Spleen (tissue), 7 donors: ENCODE results near the gene INTS12.

Source experiments
- CTCF ChIP-seq, 11 experiments: fragments of 200-600 bp in 7 of 11; fragments of 450-650 bp in 4 of 11; sonication (generic) in 4 of 11; IDR thresholded peaks in 8 of 11; conservative IDR thresholded peaks in 3 of 11; 1 replicate in 7 of 11; 2 replicates in 4 of 11; pipeline versions ENCODE4 v1.4.0 to v1.8.0; 2016 to 2021; ENCODE audit warnings: antibody characterized with exemption in 11 of 11, inconsistent platforms in 4 of 11, mild to moderate bottlenecking in 1 of 11
- POLR2A ChIP-seq, 3 donors: fragments of 450-650 bp; IDR thresholded peaks; one replicate each; pipeline ENCODE4 v1.5.1; 2017; ENCODE audit warnings: antibody characterized with exemption in 3 of 3, mild to moderate bottlenecking in 1 of 3
- POLR2AphosphoS5 ChIP-seq, 3 donors: sonication (generic); formaldehyde crosslinking; IDR thresholded peaks; one replicate each; pipeline ENCODE4 v1.5.1; 2017; ENCODE audit warnings: antibody characterized with exemption in 3 of 3
- donor health status: DM: no; HTN: no; CAD: no; lungs with moderate emphysema.
- donor health status: DM: no; HTN: no; CAD: no.
- donor health status: DM: no; HTN: no; CAD: no.

- TF ChIP-seq CTCF (IDR thresholded peaks at IDR 0.05 in 8 of 11, conservative IDR thresholded peaks at IDR 0.05 in 3 of 11) (no peak), POLR2AphosphoS5 (IDR thresholded peaks at IDR 0.05) (no peak), POLR2A (IDR thresholded peaks at IDR 0.05) (no peak)
Observed at GRCh38 chr4:105753361-105753760, 44.9 kb upstream of the INTS12 start.
